Kidney (tissue), 14 donors: Measurements from ENCODE around the gene KCNK1. TPM values are rescaled to one million over a fixed set of nuclear protein-coding genes. Genes with fewer than 3 reads are reported as not detected.

ENCODE experiments used
- DNase-seq, 5 donors: peaks; one replicate each; pipeline ENCODE4 v3.0.0-alpha.2; 2013 to 2020
- FAIRE-seq: peaks from 2 replicates; lab custom pipeline; 2012; peaks lifted over from hg19 to GRCh38; lab: Jason Lieb, UNC
- H3K27ac ChIP-seq, 2 donors: one replicate each; pipeline ENCODE4 v1.7.0; 2013; ENCODE audit warnings: low read depth in 2 of 2, low read length in 2 of 2, inconsistent platforms in 1 of 2
- H3K27me3 ChIP-seq: one replicate; pipeline ENCODE4 v1.7.1; 2013; ENCODE audit warnings: low read length, inconsistent platforms; ENCODE audit not compliant: control insufficient read depth, insufficient read depth
- H3K36me3 ChIP-seq, 3 donors: one replicate each; pipeline versions ENCODE4 v1.7.0 to v1.7.1; 2013; ENCODE audit warnings: low read length in 3 of 3, control low read depth in 1 of 3, inconsistent platforms in 1 of 3; ENCODE audit not compliant: insufficient read depth in 3 of 3, control insufficient read depth in 2 of 3
- H3K4me1 ChIP-seq, 3 donors: one replicate each; pipeline versions ENCODE4 v1.7.0 to v1.7.1; 2013; ENCODE audit warnings: low read length in 3 of 3, inconsistent platforms in 1 of 3, low read depth in 1 of 3; ENCODE audit not compliant: control insufficient read depth in 2 of 3, insufficient read depth in 2 of 3
- H3K4me3 ChIP-seq, 3 donors: one replicate each; pipeline versions ENCODE4 v1.7.0 to v1.8.1; 2013; ENCODE audit warnings: low read length in 3 of 3, control low read depth in 1 of 3, inconsistent platforms in 1 of 3
- H3K9ac ChIP-seq, 3 donors: one replicate each; pipeline versions ENCODE4 v1.7.0 to v1.7.1; 2013; ENCODE audit warnings: low read length in 3 of 3, control low read depth in 1 of 3, inconsistent platforms in 1 of 3
- H3K9me3 ChIP-seq, 3 donors: one replicate each; pipeline versions ENCODE4 v1.7.0 to v1.7.1; 2013; ENCODE audit warnings: low read length in 3 of 3, control low read depth in 1 of 3, inconsistent platforms in 1 of 3; ENCODE audit not compliant: control insufficient read depth in 2 of 3, insufficient read depth in 1 of 3
- CTCF ChIP-seq: IDR thresholded peaks from 3 replicates; pipeline ENCODE4 v1.5.1; 2012; ENCODE audit warnings: mild to moderate bottlenecking, moderate library complexity, borderline replicate concordance; ENCODE audit not compliant: insufficient read depth; ENCODE audit errors: extremely low read depth
- intact Hi-C: fragments of 100-400 bp; cut with DNase I; formaldehyde crosslinking; loops from one replicate; pipeline ENCODE4 v1.11.1; 2022
- microRNA-seq: library from miRNA; unstranded; fragments of <30 nt; microRNA quantifications from one replicate; pipeline ENCODE4 v1.2.0, GENCODE V29; 2020
- polyA plus RNA-seq: library from polyadenylated mRNA; stranded (reverse); fragments of 350-450 nt; fragmentation: Illumina TruSeq; extraction: RNeasy Lipid Tissue Mini Kit (QIAGEN cat#74804); gene quantifications from one replicate; pipeline ENCODE4 v1.2.3, GENCODE V29; 2014; ENCODE audit warnings: low read depth, low replicate concordance; ENCODE audit not compliant: insufficient read depth
- total RNA-seq: library from RNA; stranded (reverse); fragmentation: NEBNext Ultra II Directional; extraction: Animal tissue kit (Norgen Biotek cat#: 25700); gene quantifications from one replicate; pipeline ENCODE4 v1.2.1, GENCODE V29; 2021
- donor health status: control.
- donor health status: control.
- donor health status: control.
- donor health status: control.
- donor health status: control.
- donor health status: DM: yes; HTN: yes; CAD: no.
- donor health status: Normal renal cell carcinoma (clear cell type).

The KCNK1 gene
- total and polyA plus RNA-seq, 2 donors from 2014 or later = 10.0 to 10.7 TPM

GRCh38 chr1:233718057-233718456, 104.2 kb downstream of the KCNK1 start:
- no peak for TF ChIP-seq CTCF
- intact Hi-C loops = no loop called here

GRCh38 chr1:233719655-233720341, 105.9 kb downstream of the KCNK1 start:
- TF ChIP-seq CTCF = no peak
- FAIRE-seq (no peak), DNase-seq (no peak)
- H3K9ac ChIP-seq = no peak overlapping the region
- no peak overlapping the region for H3K27ac ChIP-seq
- H3K36me3 ChIP-seq = no peaks in the 10 kb centered on the region
- H3K4me1 ChIP-seq = peaks cover 0 to 2% (median 0%) of the 10 kb centered on the region in 3 donors
- peaks cover 0 to 5% (median 0%) of the 10 kb centered on the region in 3 donors for H3K9me3 ChIP-seq
- no peaks in the 10 kb centered on the region for H3K27me3 ChIP-seq
- H3K4me3 ChIP-seq = no peak overlapping the region
- intact Hi-C loops = no loop called here

More at GRCh38 chr1:233718057-233718456, 104.2 kb downstream of the KCNK1 start:
- Histone ChIP-seq H3K27ac (no peak overlapping the region), H3K4me1 (peaks cover 0 to 3% (median 0%) of the 10 kb centered on the region in 3 donors), H3K9me3 (peaks cover 0 to 5% (median 0%) of the 10 kb centered on the region in 3 donors), H3K27me3 (no peaks in the 10 kb centered on the region), H3K9ac (no peak overlapping the region), H3K36me3 (no peaks in the 10 kb centered on the region), H3K4me3 (no peak overlapping the region)
- no peak for DNase-seq
- FAIRE-seq = no peak

- DNase-seq (no peak), FAIRE-seq (no peak)
- peaks cover 0 to 5% (median 0%) of the 10 kb centered on the region in 3 donors for H3K9me3 ChIP-seq
- H3K9ac ChIP-seq = no peak overlapping the region
- no peak overlapping the region for H3K27ac ChIP-seq
- intact Hi-C loops = no loop called here
- H3K27me3 ChIP-seq = no peaks in the 10 kb centered on the region
- TF ChIP-seq CTCF = no peak
- H3K36me3 ChIP-seq = no peaks in the 10 kb centered on the region
- H3K4me3 ChIP-seq = no peak overlapping the region
- H3K4me1 ChIP-seq = peaks cover 0 to 2% (median 0%) of the 10 kb centered on the region in 3 donors
Observed at GRCh38 chr1:233721004-233721595, 107.2 kb downstream of the KCNK1 start.

Small RNA genes lying within 50 kb of the gene (microRNA-seq; reads per million reads assigned to microRNA genes)
- not detected for gene MIR4427
